Cardiac septum (tissue), 1 donor: ENCODE measurements around the gene GPR137B. TPM values are rescaled to one million over a fixed set of nuclear protein-coding genes. Genes with fewer than 3 reads are reported as not detected.
"Not testable (repeated sequence)": the region's sequence is repeated elsewhere in the genome, so short reads cannot be mapped to it uniquely, and the experiment has no call there.

ENCODE experiments used
- DNase-seq: peaks from one replicate; pipeline ENCODE4 v3.0.0-alpha.2; 2020; ENCODE audit warnings: low spot score
- intact Hi-C: fragments of 100-400 bp; cut with DNase I; formaldehyde crosslinking; loops from one replicate; pipeline ENCODE4 v1.14.0; 2022
- total RNA-seq: library from RNA; stranded (reverse); fragmentation: NEBNext Ultra II Directional; extraction: Animal tissue kit (Norgen Biotek cat#: 25700); gene quantifications from one replicate; pipeline ENCODE4 v1.2.1, GENCODE V29; 2021
- donor health status: DM: no; HTN: no; CAD: no.

The GPR137B gene
- total RNA-seq, 1 donor from 2014 or later: 44.6 TPM

GRCh38 chr1:236173174-236173767, 30.9 kb downstream of the GPR137B start:
- DNase-seq: no peak
- intact Hi-C loops: loop anchor here (5.0 kb wide), 1 partner anchor 61 kb away; no protein-coding TSS in a partner anchor

DNA sequence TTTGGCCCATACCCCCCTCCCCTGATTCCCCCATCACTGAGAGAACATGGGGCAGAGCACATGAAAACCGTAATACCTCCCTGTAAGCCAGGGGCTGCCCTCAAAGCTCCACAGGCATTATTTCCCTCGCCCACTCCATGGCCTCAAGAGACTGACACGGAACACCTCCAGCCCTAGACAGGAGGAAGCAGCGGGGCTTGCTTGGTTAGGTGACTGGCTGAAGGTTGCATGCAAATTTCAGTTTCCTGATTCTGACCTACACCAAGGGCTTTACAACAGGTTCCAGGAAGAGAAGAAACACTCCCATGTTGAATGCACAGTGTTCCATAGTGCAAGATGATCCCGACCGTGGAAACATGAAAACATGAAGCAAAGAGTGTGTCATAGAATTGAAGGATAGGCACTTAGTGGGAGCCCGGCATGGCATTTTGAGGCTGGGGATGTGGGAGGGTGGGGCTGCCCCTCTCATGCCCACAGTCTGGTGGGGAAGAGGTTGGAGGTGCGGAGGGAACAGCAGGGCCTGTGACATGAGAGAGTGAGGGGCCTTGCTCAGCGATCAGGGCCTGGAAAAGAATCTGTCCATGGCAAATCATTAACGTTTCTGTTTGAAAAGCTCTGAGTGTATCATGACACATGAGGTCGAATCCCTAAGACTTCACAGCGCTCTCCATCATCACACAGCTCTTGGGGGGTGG, 33.5 kb downstream of the GPR137B start:
- intact Hi-C loops: no loop called here
- no peak for DNase-seq

DNA sequence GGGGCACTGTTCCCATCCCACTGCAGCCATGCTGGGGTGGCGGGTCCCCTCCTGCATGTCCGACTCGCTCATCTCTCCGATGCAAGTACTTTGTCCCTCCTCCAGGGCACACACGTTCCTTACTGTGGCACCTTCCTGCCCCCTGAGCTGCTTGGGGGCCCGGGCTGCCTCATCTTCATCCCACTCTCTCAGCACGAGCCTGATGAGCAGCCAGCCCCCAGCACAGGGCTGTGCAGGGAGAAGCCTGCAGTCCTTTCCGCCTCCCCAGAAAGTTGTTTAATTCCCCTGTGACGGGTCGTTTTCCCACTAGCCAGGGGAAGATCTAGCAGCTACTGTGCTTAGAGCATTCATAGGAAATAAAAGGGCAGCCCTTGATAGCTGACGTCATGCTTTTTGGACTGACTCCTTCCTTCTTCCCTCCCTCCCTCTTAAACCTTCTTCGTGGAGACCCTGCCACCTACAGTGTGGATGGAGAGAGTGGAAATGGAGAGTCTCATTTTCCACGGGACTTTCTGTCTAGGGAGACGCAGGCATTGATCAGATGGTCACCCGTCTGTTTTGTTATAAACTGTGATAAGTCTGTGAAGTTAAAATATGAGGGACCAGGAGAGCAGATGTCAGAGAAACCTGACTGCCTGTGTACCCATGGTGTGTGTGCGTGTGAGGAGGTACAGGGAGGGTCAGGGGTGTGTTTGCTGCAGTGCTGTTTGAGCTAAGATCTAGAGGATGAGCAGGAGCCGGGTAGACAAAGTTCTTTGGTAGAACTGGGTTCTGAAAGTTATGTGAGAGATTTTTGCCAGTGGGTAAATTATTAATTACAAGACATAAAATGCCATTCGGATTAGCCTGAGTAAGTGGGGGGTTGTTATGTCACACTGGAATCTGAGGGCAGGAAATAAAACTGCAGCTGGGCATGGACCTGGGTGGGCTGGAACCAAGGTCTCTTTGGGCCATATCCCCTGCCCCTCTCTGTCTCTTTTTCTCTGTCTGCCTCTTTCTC, 34.3 kb downstream of the GPR137B start:
- no peak for DNase-seq
- intact Hi-C loops: no loop called here

- no peak for DNase-seq
- intact Hi-C loops: no loop called here
Measured at GRCh38 chr1:236179634-236180033, 37.3 kb downstream of the GPR137B start.

GRCh38 chr1:236181059-236181458, 38.7 kb downstream of the GPR137B start:
- no peak for DNase-seq
- intact Hi-C loops: no loop called here

DNA sequence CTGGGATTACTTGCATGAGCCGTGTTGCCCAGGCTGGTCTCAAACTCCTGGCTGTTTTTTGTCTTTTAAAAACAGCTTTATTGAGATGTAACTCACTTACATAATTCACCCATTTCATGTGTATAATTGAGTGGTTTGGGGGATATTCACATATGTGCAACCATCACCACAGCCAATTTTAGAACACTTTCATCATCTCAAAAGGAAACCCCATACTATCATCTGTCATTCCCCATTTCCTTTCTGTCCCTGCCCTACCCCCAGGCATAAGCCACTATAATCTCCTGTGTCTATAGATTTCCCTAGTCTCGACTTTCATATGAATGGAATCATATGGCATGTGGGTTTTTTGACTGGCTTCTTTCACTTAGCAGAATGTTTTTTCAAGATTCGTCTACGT, 43.3 kb downstream of the GPR137B start:
- no peak for DNase-seq
- intact Hi-C loops: no loop called here

- intact Hi-C loops, DNase-seq: not testable (repeated sequence)
Measured at GRCh38 chr1:236186471-236186870, 44.1 kb downstream of the GPR137B start.

- DNase-seq, intact Hi-C loops: not testable (repeated sequence)
Measured at GRCh38 chr1:236188084-236188483, 45.7 kb downstream of the GPR137B start.

GRCh38 chr1:236193184-236193583, 50.8 kb downstream of the GPR137B start:
- DNase-seq: no peak
- intact Hi-C loops: no loop called here

GRCh38 chr1:236200925-236201324, 58.6 kb downstream of the GPR137B start:
- no peak for DNase-seq
- intact Hi-C loops: no loop called here

GRCh38 chr1:236201786-236202185, 59.4 kb downstream of the GPR137B start:
- intact Hi-C loops: no loop called here

DNA sequence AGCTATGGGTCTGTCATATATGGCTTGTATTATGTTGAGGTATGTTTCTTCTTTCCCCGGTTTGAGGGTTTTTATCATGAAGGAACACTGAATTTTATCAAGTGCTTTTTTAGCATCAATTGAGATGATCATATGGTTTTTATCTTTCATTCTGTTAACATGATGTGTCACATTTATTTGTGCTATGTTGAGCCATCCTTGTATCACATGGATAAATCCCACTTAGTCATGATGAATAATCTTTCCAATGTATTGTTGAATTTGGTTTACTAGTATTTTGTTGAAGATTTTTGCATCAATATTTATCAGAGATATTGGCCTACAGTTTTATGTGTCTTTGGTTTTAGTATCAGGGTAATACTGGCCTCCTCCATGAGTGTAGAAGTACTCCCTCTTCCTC, 61.7 kb downstream of the GPR137B start:
- no peak for DNase-seq
- intact Hi-C loops: no loop called here

More at GRCh38 chr1:236201786-236202185, 59.4 kb downstream of the GPR137B start:
- no peak for DNase-seq

DNA sequence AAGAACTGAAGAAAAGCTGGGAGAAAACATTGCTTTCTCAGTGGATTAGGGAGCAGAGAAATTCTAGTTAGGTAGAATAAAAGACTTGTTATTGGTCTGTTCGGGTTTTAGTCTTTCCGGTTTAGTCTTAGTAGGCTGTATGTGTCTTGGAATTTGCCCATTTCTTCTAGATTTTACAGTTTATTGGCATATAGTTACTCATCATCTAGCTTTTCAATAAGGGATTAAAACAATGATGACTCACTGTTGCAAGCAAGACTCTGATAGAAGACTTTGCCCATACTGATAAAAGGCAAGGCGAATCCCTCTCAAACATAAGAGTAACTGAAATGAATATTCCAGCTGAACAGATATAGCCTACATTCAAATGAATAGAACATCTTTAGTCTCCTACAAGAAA, 62.3 kb downstream of the GPR137B start:
- intact Hi-C loops: no loop called here
- DNase-seq: no peak

GRCh38 chr1:236206548-236206947, 64.2 kb downstream of the GPR137B start:
- no peak for DNase-seq
- intact Hi-C loops: no loop called here

- DNase-seq: no peak
- intact Hi-C loops: no loop called here
Measured at GRCh38 chr1:236207121-236207520, 64.8 kb downstream of the GPR137B start.

DNA sequence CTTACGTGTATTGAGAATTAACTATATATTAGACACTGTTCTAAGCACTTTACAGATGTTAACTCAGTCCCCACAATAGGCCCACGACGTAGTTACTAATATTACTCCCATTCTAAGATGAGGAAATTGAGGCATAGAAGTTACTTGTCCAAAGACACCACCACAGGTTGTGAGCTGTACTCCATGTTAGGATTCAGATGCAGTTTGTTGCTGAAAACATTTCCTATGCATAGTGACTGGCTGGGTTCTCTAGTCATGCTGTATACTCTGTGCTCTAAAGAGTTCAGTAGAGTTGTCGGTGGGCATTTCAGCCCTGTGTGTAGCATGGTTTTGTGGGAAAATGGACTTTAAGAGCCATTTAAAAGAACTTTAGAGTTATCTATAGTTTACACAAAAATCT, 65.2 kb downstream of the GPR137B start:
- DNase-seq: no peak
- intact Hi-C loops: no loop called here

- DNase-seq: no peak
- intact Hi-C loops: no loop called here
Measured at GRCh38 chr1:236209185-236209584, 66.8 kb downstream of the GPR137B start.

DNA sequence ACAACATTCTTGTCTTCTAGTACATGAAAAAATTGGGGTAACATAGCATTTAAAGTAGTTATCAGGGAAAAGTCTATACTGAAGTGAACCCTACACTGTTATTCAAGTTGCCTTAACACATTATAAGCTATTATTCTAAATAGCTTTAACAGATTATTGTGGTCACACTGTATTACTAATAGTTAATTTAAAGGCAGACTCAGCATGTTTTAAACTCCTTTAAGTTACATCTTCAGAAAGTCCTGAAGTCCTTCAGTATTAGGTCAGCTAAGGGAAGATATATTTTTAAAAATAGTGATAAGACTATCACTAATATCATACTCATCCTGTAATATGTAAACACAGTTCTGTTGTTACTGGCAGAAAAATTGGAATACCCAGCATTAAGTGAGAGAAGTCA, 67.4 kb downstream of the GPR137B start:
- intact Hi-C loops: no loop called here
- no peak for DNase-seq

DNA sequence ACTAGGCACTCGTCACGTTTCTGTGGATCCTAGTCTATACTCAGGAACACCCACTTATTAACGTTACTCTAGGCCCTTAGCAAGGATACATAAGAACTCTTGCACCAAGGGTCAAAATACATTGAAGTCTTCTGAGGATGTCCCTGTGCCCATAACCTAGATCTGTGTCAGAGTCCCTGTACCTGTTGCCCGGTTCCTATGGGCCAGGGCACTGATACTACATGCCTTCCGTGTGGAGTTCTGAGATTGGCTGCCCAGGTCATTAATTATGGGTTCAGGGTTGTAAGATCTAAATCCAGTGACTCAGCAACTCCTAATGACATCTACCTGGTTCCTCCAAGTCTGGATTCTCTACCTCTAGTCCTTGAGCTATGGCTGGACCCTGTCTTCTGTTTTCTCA, 69.5 kb downstream of the GPR137B start:
- intact Hi-C loops: no loop called here
- no peak for DNase-seq

GRCh38 chr1:236213534-236213933, 71.2 kb downstream of the GPR137B start:
- intact Hi-C loops: no loop called here
- no peak for DNase-seq
